Activated CD8-positive, alpha-beta T cell treated with anti-CD3 and anti-CD28 coated beads for 36 hours (primary cell): ENCODE data around the gene DLG2. TPM values are rescaled to one million over a fixed set of nuclear protein-coding genes. Genes with fewer than 3 reads are reported as not detected.

ENCODE experiments used
- ATAC-seq: fragments of 200-7000 bp; cut with Tn5 transposase; one replicate; pipeline ENCODE4 v1.10.0; 2021; ENCODE audit warnings: mild to moderate bottlenecking, moderate library complexity
- CTCF ChIA-PET: fragments of 350-600 bp; sonication (Branson Sonifier 250); formaldehyde crosslinking; loops from one replicate; lab custom pipeline; 2021; ENCODE audit warnings: antibody characterized with exemption; lab: Charles Lee
- POLR2A ChIA-PET: fragments of 350-600 bp; sonication (Branson Sonifier 250); formaldehyde crosslinking; loops from one replicate; lab custom pipeline; 2021; ENCODE audit warnings: antibody characterized with exemption; lab: Charles Lee
- DNase-seq: peaks from one replicate; pipeline ENCODE4 v3.0.0-alpha.2; 2020
- H3K27ac Mint-ChIP-seq: one replicate; pipeline ENCODE4 v1.8.0; 2021; ENCODE audit warnings: mild to moderate bottlenecking, mixed read lengths
- H3K27me3 Mint-ChIP-seq: one replicate; pipeline ENCODE4 v1.8.0; 2021; ENCODE audit warnings: mixed read lengths
- H3K36me3 Mint-ChIP-seq: one replicate; pipeline ENCODE4 v1.8.0; 2021; ENCODE audit warnings: low read depth, mixed read lengths
- H3K4me1 Mint-ChIP-seq: one replicate; pipeline ENCODE4 v1.8.0; 2021; ENCODE audit warnings: low read depth, mixed read lengths
- H3K4me3 Mint-ChIP-seq: one replicate; pipeline ENCODE4 v1.8.0; 2021; ENCODE audit warnings: mild to moderate bottlenecking, moderate library complexity, mixed read lengths
- H3K9me3 Mint-ChIP-seq: one replicate; pipeline ENCODE4 v1.8.0; 2021; ENCODE audit warnings: mixed read lengths
- CTCF ChIP-seq: fragments of 200-600 bp; IDR thresholded peaks from one replicate; pipeline ENCODE4 v1.8.0; 2022; ENCODE audit warnings: antibody characterized with exemption, mild to moderate bottlenecking
- intact Hi-C: fragments of 100-400 bp; cut with micrococcal nuclease; formaldehyde crosslinking; loops from one replicate; pipeline ENCODE4 v1.10.0; 2022
- total RNA-seq, 2 experiments: library from RNA; stranded (reverse); gene quantifications; one replicate each; pipeline ENCODE4 v1.2.3, GENCODE V29; 2021

Gene DLG2
- total RNA-seq, 2 experiments from 2014 or later, result 2.2 to 2.6 TPM

- CTCF ChIA-PET, result no interaction called here
- intact Hi-C loops, result no loop called here
- peaks cover 20% of the 10 kb centered on the region for H3K9me3 Mint-ChIP-seq
- H3K27me3 Mint-ChIP-seq, result no peaks in the 10 kb centered on the region
- ATAC-seq (no peak), DNase-seq (no peak)
- H3K27ac Mint-ChIP-seq, result no peak overlapping the region
- TF ChIP-seq CTCF, result no peak
- no peaks in the 10 kb centered on the region for H3K36me3 Mint-ChIP-seq
- POLR2A ChIA-PET, result no interaction called here
- H3K4me1 Mint-ChIP-seq, result no peaks in the 10 kb centered on the region
- no peak overlapping the region for H3K4me3 Mint-ChIP-seq
Observed at GRCh38 chr11:84889556-84889955, 737.6 kb downstream of the DLG2 start.

DNA sequence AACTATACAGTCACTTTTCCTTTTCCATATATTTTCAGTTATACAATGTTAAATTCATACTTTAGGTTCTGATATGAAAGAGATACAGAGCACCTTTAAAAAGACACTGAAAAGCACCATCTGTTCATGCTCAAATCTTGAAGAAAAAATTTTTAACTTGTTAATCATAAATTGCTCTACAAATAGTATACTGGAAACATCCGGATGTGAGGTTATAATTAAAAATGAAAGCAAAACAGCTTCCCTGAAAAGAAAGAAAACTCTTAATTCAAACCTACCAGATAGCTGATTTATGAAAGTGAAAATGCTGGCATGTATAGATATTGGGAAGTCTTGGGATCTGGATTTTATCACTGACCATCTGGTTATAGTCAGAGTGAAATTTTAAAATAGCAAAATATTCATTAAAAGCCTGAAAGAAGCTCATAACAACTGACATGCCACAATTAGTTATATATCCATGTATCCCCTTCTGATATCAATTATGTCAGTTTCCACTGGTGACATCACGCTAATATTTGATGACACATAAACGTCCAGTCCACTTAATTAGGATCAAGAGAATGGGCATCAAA, 740.0 kb downstream of the DLG2 start:
- no peak overlapping the region for H3K27ac Mint-ChIP-seq
- intact Hi-C loops, result no loop called here
- no peak for ATAC-seq
- no peak for DNase-seq
- no peak overlapping the region for H3K4me3 Mint-ChIP-seq
- H3K36me3 Mint-ChIP-seq, result no peaks in the 10 kb centered on the region
- ChIA-PET POLR2A (no interaction called here), CTCF (no interaction called here)
- no peaks in the 10 kb centered on the region for H3K4me1 Mint-ChIP-seq
- no peak for TF ChIP-seq CTCF
- no peaks in the 10 kb centered on the region for H3K27me3 Mint-ChIP-seq
- peaks cover 16% of the 10 kb centered on the region for H3K9me3 Mint-ChIP-seq

GRCh38 chr11:84886344-84886743, 740.8 kb downstream of the DLG2 start:
- no peak for ATAC-seq
- Mint-ChIP-seq H3K9me3 (peaks cover 17% of the 10 kb centered on the region), H3K27me3 (no peaks in the 10 kb centered on the region), H3K4me3 (no peak overlapping the region), H3K4me1 (no peaks in the 10 kb centered on the region), H3K27ac (no peak overlapping the region), H3K36me3 (no peaks in the 10 kb centered on the region)
- POLR2A ChIA-PET, result no interaction called here
- no peak for TF ChIP-seq CTCF
- intact Hi-C loops, result no loop called here
- CTCF ChIA-PET, result no interaction called here
- DNase-seq, result no peak

DNA sequence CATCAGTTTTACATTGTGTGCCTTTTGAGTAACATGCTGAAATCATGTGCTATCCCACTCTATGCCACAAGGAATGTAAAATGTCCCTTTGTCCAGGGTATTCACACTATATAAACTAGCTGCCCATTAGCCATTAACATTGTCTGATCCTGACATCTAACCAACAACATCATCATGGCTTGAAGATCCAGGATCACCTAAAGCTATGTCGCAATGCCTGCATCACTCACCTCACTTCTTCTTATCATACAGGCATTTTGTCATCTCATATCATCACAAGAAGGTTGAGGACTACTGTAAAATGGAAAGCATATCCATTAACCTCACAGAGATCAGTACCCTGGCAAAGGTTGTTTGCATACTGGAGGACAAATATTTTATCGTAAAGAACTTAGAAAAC, 742.3 kb downstream of the DLG2 start:
- DNase-seq (no peak), ATAC-seq (no peak)
- CTCF ChIA-PET, result no interaction called here
- Mint-ChIP-seq H3K27me3 (no peaks in the 10 kb centered on the region), H3K27ac (no peak overlapping the region), H3K36me3 (no peaks in the 10 kb centered on the region), H3K4me3 (no peak overlapping the region), H3K4me1 (no peaks in the 10 kb centered on the region), H3K9me3 (peaks cover 17% of the 10 kb centered on the region)
- POLR2A ChIA-PET, result no interaction called here
- intact Hi-C loops, result no loop called here
- TF ChIP-seq CTCF, result no peak

- no peaks in the 10 kb centered on the region for H3K27me3 Mint-ChIP-seq
- H3K9me3 Mint-ChIP-seq, result peaks cover 14% of the 10 kb centered on the region
- H3K27ac Mint-ChIP-seq, result no peak overlapping the region
- ChIA-PET POLR2A (no interaction called here), CTCF (no interaction called here)
- H3K4me1 Mint-ChIP-seq, result no peaks in the 10 kb centered on the region
- H3K36me3 Mint-ChIP-seq, result no peaks in the 10 kb centered on the region
- no peak overlapping the region for H3K4me3 Mint-ChIP-seq
- intact Hi-C loops, result no loop called here
- TF ChIP-seq CTCF, result no peak
- DNase-seq, result no peak
- ATAC-seq, result no peak
Observed at GRCh38 chr11:84882056-84882455, 745.1 kb downstream of the DLG2 start.
